Nephron (organoid): ENCODE measurements around the gene MPP1.
A peak's percentile ranks its signal among the peaks of the same experiment; 100 is the strongest.

Source experiments
- H3K27ac Mint-ChIP-seq, 3 experiments: 2 replicates each; pipeline ENCODE4 v1.8.0; 2020; ENCODE audit warnings: mixed read lengths in 3 of 3, mild to moderate bottlenecking in 2 of 3, moderate library complexity in 1 of 3
- H3K27me3 Mint-ChIP-seq: 2 replicates; pipeline ENCODE4 v1.8.0; 2021; ENCODE audit warnings: low read depth, mild to moderate bottlenecking, moderate library complexity, mixed read lengths
- H3K36me3 Mint-ChIP-seq: 2 replicates; pipeline ENCODE4 v1.8.0; 2020; ENCODE audit warnings: low read depth, mixed read lengths
- H3K4me1 Mint-ChIP-seq: 2 replicates; pipeline ENCODE4 v1.8.0; 2020; ENCODE audit warnings: mixed read lengths
- H3K4me3 Mint-ChIP-seq, 3 experiments: 2 replicates each; pipeline ENCODE4 v1.8.0; 2020; ENCODE audit warnings: mild to moderate bottlenecking in 3 of 3, mixed read lengths in 3 of 3, moderate library complexity in 2 of 3
- H3K9me3 Mint-ChIP-seq: 2 replicates; pipeline ENCODE4 v1.8.0; 2020; ENCODE audit warnings: mixed read lengths
- CTCF ChIP-seq, 3 experiments: fragments of 200-600 bp; sonication (generic); IDR thresholded peaks; one replicate each; pipeline ENCODE4 v1.5.0; 2021; ENCODE audit warnings: antibody characterized with exemption in 3 of 3; ENCODE audit not compliant: unreplicated experiment in 3 of 3

Gene MPP1

DNA sequence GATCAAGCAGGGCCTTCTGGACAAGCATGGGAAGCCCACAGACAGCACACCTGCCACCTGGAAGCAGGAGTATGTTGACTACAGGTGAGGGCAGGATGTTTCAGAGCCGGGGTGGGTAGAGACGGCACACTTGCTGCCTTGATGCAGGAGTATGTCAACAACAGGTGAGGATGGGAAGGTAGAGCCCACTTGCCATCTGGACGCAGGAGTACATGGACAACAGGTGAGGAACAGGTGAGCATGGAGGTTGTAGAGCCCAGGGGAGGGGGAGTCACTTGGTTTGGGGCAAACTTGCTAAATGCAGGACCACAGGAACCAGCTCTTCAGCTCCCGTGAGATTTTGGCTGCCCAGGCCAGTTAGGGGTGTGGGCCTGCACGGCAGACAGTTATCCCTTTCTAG is 30.7 kb downstream of the MPP1 start:
- Mint-ChIP-seq H3K36me3 (peaks cover 70% of the 10 kb centered on the region), H3K27ac (no peak overlapping the region), H3K27me3 (no peaks in the 10 kb centered on the region), H3K4me1 (peaks cover 5% of the 10 kb centered on the region), H3K4me3 (no peak overlapping the region), H3K9me3 (peaks cover 18% of the 10 kb centered on the region)
- TF ChIP-seq CTCF (IDR thresholded peaks at IDR 0.05; ENCODE audit: unreplicated experiment in 3 of 3): no peak

DNA sequence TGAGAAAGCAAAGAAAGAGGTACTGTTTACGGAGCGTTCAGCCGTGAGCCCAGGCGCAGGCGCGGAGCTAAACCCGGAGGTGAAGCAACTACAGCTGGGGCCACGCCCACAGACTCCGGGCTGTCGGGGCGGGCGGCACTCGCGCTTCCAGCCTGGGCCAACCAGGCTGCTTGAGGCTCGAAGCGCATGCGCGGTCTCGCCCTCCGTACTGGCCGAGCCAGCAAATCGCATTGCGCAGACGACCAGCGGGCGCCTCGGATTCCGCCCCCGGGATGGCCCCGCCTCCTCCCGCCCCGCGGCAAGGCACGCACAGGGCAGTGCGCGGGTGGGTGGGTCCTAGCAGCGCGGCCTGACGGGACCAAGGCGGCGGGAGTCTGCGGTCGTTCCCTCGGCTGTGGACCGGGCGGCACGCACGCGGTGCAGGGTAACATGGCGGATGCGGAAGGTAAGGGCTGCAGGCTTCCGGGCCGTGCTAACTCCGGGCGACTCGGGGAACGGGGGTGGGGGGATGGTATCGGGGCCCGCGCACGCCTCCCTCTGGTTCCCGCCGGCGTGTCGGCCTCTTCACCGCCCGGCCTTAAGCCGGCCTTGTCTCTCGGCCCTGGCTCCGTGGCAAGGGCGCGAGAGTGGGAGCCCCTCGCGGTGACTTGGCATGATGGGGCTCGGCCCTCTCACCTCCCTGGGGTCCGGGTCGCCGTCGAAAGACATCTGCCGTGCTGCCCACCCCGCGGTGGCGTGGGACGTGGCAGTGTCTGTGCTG is 42.6 kb downstream of the MPP1 start, which contains the start of gene DKC1:
TSS of gene DKC1 (plus strand) at position 328 of the 760 bp plus-strand sequence. CDS start at position 430, 102 bp downstream.
- H3K4me1 Mint-ChIP-seq: peaks cover 14% of the 10 kb centered on the region
- peaks cover 3% of the 10 kb centered on the region for H3K9me3 Mint-ChIP-seq
- peak in 1 of 3 experiments; percentile 14 for TF ChIP-seq CTCF (IDR thresholded peaks at IDR 0.05; ENCODE audit: unreplicated experiment in 3 of 3)
- H3K4me3 Mint-ChIP-seq: peak within 1 kb of the TSS; percentile 88 to 92 (median 92)
- no peaks in the 10 kb centered on the region for H3K27me3 Mint-ChIP-seq
- peaks cover 23% of the 10 kb centered on the region for H3K36me3 Mint-ChIP-seq
- peak within 1 kb of the TSS; percentile 96 to 98 (median 96) for H3K27ac Mint-ChIP-seq

- H3K36me3 Mint-ChIP-seq: peaks cover 18% of the 10 kb centered on the region
- peak overlapping the region; percentile 96 to 98 (median 96) for H3K27ac Mint-ChIP-seq
- no peak for TF ChIP-seq CTCF (IDR thresholded peaks at IDR 0.05; ENCODE audit: unreplicated experiment in 3 of 3)
- H3K4me3 Mint-ChIP-seq: peak overlapping the region; percentile 88 to 92 (median 92)
- no peaks in the 10 kb centered on the region for H3K27me3 Mint-ChIP-seq
- H3K9me3 Mint-ChIP-seq: peaks cover 3% of the 10 kb centered on the region
- peaks cover 14% of the 10 kb centered on the region for H3K4me1 Mint-ChIP-seq
Observed at GRCh38 chrX:154761977-154762536, 43.2 kb downstream of the MPP1 start.

GRCh38 chrX:154758696-154759095 is 46.6 kb downstream of the MPP1 start:
- Mint-ChIP-seq H3K36me3 (no peaks in the 10 kb centered on the region), H3K27ac (no peak overlapping the region), H3K27me3 (peaks cover 2% of the 10 kb centered on the region), H3K4me1 (peaks cover 5% of the 10 kb centered on the region), H3K4me3 (no peak overlapping the region), H3K9me3 (peaks cover 3% of the 10 kb centered on the region)
- no peak for TF ChIP-seq CTCF (IDR thresholded peaks at IDR 0.05; ENCODE audit: unreplicated experiment in 3 of 3)

GRCh38 chrX:154751669-154752271 is 53.5 kb downstream of the MPP1 start:
- TF ChIP-seq CTCF (IDR thresholded peaks at IDR 0.05; ENCODE audit: unreplicated experiment in 3 of 3): no peak
- H3K4me1 Mint-ChIP-seq: peaks cover 4% of the 10 kb centered on the region
- H3K27ac Mint-ChIP-seq: peak overlapping the region in 1 of 3 experiments; percentile 33
- peaks cover 11% of the 10 kb centered on the region for H3K9me3 Mint-ChIP-seq
- peak overlapping the region; percentile 62 to 81 (median 64) for H3K4me3 Mint-ChIP-seq
- no peaks in the 10 kb centered on the region for H3K36me3 Mint-ChIP-seq
- H3K27me3 Mint-ChIP-seq: peaks cover 39% of the 10 kb centered on the region
